Measurements from ENCODE around the gene APLP2. TPM values are rescaled to one million over a fixed set of nuclear protein-coding genes. Genes with fewer than 3 reads are reported as not detected.

Gene APLP2
- total and polyA plus RNA-seq, 9 of the 15 experiments (the other 6 are each of a cell fraction or from before 2014, with no cell fraction given): 17.4 to 164 (median 118) TPM

DNA sequence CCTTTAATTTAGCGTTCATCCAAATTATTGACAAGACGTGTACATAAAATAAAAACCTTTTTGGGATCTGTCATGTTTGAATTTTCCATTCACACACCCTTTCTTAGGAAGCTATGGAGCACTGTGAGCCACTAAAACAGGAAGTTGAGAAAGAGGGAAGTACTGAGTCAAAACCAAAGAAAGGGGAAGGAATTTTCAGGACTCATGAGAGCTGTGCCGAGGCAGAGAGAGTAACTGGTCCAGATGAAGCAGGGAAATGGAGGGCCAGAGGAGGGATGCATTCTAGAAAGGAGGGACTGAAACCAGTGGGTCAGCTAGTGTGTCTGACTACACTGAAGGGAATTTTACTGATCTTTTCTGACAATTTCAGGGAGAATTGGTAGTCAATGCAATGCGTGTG is 24.9 kb downstream of the APLP2 start (continued):
- TF ChIP-seq, protein P1, sequence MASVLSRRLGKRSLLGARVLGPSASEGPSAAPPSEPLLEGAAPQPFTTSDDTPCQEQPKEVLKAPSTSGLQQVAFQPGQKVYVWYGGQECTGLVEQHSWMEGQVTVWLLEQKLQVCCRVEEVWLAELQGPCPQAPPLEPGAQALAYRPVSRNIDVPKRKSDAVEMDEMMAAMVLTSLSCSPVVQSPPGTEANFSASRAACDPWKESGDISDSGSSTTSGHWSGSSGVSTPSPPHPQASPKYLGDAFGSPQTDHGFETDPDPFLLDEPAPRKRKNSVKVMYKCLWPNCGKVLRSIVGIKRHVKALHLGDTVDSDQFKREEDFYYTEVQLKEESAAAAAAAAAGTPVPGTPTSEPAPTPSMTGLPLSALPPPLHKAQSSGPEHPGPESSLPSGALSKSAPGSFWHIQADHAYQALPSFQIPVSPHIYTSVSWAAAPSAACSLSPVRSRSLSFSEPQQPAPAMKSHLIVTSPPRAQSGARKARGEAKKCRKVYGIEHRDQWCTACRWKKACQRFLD (CRISPR knock-in tag; IDR thresholded peaks at IDR 0.05): no peak
- no peak for TF ChIP-seq ZNF316 (IDR thresholded peaks at IDR 0.05)
- no peak for TF ChIP-seq ZNF282 (CRISPR knock-in tag; IDR thresholded peaks at IDR 0.05)
- TF ChIP-seq, protein P2, sequence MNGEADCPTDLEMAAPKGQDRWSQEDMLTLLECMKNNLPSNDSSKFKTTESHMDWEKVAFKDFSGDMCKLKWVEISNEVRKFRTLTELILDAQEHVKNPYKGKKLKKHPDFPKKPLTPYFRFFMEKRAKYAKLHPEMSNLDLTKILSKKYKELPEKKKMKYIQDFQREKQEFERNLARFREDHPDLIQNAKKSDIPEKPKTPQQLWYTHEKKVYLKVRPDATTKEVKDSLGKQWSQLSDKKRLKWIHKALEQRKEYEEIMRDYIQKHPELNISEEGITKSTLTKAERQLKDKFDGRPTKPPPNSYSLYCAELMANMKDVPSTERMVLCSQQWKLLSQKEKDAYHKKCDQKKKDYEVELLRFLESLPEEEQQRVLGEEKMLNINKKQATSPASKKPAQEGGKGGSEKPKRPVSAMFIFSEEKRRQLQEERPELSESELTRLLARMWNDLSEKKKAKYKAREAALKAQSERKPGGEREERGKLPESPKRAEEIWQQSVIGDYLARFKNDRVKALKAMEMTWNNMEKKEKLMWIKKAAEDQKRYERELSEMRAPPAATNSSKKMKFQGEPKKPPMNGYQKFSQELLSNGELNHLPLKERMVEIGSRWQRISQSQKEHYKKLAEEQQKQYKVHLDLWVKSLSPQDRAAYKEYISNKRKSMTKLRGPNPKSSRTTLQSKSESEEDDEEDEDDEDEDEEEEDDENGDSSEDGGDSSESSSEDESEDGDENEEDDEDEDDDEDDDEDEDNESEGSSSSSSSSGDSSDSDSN (IDR thresholded peaks at IDR 0.05; ENCODE audit: borderline replicate concordance in 1 of 2, low read depth in 2 of 2, low read length in 2 of 2): no peak
- TF ChIP-seq, protein P3, sequence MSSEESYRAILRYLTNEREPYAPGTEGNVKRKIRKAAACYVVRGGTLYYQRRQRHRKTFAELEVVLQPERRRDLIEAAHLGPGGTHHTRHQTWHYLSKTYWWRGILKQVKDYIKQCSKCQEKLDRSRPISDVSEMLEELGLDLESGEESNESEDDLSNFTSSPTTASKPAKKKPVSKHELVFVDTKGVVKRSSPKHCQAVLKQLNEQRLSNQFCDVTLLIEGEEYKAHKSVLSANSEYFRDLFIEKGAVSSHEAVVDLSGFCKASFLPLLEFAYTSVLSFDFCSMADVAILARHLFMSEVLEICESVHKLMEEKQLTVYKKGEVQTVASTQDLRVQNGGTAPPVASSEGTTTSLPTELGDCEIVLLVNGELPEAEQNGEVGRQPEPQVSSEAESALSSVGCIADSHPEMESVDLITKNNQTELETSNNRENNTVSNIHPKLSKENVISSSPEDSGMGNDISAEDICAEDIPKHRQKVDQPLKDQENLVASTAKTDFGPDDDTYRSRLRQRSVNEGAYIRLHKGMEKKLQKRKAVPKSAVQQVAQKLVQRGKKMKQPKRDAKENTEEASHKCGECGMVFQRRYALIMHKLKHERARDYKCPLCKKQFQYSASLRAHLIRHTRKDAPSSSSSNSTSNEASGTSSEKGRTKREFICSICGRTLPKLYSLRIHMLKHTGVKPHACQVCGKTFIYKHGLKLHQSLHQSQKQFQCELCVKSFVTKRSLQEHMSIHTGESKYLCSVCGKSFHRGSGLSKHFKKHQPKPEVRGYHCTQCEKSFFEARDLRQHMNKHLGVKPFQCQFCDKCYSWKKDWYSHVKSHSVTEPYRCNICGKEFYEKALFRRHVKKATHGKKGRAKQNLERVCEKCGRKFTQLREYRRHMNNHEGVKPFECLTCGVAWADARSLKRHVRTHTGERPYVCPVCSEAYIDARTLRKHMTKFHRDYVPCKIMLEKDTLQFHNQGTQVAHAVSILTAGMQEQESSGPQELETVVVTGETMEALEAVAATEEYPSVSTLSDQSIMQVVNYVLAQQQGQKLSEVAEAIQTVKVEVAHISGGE (CRISPR knock-in tag; IDR thresholded peaks at IDR 0.05): peak in 1 of 3 experiments; percentile 69; a peak in 2 of 6 replicates
- TF ChIP-seq, protein P4, sequence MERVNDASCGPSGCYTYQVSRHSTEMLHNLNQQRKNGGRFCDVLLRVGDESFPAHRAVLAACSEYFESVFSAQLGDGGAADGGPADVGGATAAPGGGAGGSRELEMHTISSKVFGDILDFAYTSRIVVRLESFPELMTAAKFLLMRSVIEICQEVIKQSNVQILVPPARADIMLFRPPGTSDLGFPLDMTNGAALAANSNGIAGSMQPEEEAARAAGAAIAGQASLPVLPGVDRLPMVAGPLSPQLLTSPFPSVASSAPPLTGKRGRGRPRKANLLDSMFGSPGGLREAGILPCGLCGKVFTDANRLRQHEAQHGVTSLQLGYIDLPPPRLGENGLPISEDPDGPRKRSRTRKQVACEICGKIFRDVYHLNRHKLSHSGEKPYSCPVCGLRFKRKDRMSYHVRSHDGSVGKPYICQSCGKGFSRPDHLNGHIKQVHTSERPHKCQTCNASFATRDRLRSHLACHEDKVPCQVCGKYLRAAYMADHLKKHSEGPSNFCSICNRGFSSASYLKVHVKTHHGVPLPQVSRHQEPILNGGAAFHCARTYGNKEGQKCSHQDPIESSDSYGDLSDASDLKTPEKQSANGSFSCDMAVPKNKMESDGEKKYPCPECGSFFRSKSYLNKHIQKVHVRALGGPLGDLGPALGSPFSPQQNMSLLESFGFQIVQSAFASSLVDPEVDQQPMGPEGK (CRISPR knock-in tag; IDR thresholded peaks at IDR 0.05; ENCODE audit: borderline replicate concordance): no peak
- TF ChIP-seq, protein P5, sequence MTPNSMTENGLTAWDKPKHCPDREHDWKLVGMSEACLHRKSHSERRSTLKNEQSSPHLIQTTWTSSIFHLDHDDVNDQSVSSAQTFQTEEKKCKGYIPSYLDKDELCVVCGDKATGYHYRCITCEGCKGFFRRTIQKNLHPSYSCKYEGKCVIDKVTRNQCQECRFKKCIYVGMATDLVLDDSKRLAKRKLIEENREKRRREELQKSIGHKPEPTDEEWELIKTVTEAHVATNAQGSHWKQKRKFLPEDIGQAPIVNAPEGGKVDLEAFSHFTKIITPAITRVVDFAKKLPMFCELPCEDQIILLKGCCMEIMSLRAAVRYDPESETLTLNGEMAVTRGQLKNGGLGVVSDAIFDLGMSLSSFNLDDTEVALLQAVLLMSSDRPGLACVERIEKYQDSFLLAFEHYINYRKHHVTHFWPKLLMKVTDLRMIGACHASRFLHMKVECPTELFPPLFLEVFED (CRISPR knock-in tag; conservative IDR thresholded peaks at IDR 0.05): no peak
- TF ChIP-seq HMGN3 (IDR thresholded peaks at IDR 0.05; ENCODE audit: borderline replicate concordance, extremely low read depth, insufficient read length, low read depth, low read length): no peak
- no peak for TF ChIP-seq PTTG1 (tag; IDR thresholded peaks at IDR 0.05; ENCODE audit: low read depth)
- TF ChIP-seq ZNF354B (CRISPR knock-in tag; IDR thresholded peaks at IDR 0.05): no peak
- TF ChIP-seq ZNF444 (CRISPR knock-in tag; IDR thresholded peaks at IDR 0.05): no peak
- TF ChIP-seq RFX1 (IDR thresholded peaks at IDR 0.05): no peak
- no peak for TF ChIP-seq OTX1 (CRISPR knock-in tag; IDR thresholded peaks at IDR 0.05)
- no peak for TF ChIP-seq ZNF324 (CRISPR knock-in tag; IDR thresholded peaks at IDR 0.05)
- no peak for TF ChIP-seq SMARCA5 (IDR thresholded peaks at IDR 0.05)
